GM21529 (cell line): ENCODE data around the gene BBS1.
A peak's percentile ranks its signal among the peaks of the same experiment; 100 is the strongest.

Source experiments
- ATAC-seq: cut with Tn5 transposase; IDR thresholded peaks from one replicate; pipeline ENCODE4 v1.9.1; 2021; ENCODE audit not compliant: unreplicated experiment

The BBS1 gene

DNA sequence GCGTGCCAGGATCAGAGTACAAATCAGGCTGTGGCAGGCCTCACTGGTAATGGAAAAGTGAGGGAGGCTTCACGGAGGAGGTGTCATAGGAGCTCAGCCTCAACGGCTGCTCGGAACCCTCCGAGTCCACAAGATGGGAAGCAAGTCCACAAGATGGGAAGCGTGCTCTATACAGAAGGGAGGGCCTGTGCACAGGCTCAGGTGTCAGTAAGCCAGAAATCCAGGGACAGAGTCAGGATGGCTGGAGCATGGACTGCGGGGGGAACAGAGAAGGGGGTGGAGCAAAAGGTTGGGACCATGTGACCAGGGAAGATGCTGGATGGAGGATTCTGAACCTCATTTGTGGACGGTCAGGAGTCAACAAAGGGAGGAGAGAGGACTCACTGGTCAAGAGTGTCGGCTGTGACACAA lies 33.6 kb upstream of the BBS1 start:
- ATAC-seq, result no peak

DNA sequence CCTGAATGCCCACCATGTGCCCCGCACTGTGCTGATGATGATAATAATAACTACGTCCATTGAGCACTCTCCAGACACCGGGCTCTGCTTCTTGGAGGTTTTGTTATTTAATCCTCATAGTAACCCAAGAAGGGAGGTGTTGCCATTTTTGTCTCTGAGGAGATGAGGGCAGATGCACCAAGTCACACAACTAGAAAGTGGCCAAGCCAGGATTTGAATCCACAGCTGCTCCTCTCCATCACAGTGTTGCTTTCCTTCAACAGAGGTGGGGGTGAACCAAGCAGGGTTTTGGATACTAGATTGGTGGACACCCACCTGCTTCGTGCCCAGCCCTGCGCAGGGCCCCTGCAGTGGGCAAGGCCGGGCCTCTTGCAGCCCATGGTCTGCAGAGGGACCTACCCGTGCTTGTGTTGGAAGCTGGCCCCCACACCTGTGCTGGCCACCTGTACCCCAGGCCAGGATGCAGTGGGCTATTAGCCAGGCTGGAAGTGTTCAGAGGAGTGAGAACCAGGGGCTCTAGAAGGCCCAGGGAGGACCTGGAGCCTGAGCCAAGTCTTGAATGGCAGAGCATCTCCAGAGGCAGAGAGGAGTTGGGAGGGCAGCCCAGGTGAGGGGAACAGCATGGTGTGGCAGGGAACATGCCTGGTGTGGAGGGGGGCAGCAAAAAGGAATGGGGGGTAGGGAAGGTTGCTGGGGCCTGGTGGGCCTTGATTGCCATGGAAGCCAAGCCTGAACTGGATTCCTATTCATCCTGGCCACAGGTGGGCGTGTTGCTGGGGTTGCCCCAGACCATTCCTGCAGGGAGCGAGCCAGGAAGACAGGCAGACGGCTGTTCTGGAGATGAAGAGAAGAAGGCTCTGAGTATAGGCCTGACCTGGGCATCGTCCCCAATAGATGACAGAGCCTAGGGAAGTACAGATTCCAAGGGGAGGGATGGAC lies 32.9 kb upstream of the BBS1 start:
- ATAC-seq, result no peak

DNA sequence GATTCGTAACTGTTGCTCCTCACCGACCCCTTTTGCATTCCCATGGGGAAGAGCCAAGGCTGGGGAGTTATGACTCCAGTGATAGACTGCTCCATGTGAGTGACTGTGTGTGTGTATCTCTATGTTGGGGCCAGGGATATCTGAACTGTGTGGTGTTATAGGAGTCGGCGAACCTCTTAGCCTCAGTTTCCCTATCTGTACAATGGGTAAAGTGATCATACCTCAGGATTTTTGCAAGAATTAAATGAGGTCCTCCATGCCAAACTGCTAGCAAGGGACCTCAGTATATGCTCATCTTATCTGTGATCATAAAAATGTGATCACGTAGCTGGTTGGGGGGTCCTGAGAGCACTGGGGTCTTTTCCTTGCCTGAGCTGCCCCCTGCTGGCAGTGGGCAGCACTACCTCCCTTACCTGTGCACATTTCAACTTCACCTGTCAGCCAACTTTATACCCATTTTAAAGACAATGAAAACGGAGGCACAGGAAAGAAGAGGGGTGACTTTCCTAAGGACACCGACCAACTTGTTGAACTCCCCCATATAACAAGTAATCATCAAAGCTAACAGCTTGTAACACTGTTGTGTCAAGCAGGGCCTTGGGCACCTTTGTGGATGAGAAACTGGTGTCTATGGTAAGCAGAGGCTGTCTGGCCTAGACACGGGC lies 31.6 kb upstream of the BBS1 start:
- ATAC-seq, result no peak

DNA sequence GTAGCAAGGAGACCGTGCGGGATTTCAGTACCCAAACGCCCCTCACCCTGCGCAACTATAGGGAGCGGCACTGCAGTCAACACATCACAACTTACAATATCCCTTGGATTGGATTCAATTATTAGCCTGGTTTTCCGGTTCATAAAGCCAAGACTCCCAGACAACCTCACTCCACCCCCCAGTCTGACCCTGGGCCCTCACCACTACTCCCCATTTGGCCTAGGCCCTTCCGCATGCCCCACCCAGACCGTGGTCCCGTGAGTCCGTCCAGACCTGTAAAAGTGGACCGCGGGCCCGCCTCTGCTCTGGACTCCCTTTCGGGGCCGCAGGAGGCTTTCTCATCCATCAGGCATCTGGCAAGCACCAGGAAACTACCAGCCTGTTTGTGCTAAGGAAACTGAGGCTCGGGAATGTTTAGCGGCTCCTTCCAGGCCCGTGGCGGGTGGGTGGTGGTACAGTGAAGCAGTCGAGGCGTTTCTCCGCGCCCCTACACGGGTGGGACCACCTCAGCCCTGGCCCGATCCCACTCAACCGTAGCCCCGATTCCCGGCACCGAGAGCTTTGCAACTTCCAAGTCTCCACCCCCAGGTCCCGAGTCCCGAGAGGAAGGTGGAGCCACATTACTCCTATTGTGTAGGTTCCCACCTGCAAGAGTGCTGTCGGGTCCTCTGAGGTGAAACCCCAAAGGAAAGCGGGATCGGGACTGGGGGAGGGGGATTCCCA lies 30.9 kb upstream of the BBS1 start:
- no peak for ATAC-seq

DNA sequence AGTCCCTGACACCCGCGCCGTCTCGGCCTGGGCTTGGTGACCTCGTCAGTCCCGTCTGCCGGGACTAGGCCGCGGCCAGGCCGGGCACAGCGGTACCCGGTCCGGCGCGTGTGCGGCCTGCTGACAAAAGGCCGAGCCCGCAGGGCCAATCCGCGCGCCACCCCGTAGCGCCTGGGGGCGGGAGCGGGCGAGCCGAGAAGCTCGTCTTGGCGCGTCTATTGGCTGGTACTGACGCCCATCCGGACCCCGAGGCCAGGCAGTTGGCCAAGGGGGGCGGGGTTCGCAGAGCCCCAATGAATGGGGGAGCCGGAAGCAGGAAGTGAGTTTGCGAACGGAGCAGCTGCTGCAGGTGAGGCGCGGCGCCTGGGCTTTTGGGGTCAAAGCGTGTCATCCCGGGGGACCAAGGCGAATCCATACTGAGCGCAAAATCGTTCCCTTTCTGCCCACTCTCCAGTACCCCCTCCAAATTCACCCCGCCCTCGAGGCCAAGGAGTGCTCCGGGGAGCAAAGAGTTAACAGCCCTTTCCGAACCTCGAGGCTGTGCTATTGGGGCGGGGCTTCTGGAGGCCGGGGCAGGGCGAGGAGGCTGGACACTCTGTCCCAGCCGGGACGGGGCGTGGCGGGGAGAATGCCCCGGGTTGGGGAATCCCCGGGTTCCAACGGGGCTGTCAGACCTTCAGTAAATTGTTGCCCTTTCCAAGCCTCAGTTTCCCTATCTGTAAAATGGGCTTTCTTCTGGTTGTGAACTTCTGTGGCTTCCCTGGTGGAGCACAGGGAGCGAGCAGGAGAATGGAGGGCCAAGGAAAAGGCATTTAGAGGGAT lies 30.1 kb upstream of the BBS1 start, which contains the start of gene DPP3:
Gene DPP3 (plus strand): TSS at position 318 of the 822 bp plus-strand sequence. CDS start 1,767 bp downstream, outside the sequence.
- peak; percentile 85 for ATAC-seq

DNA sequence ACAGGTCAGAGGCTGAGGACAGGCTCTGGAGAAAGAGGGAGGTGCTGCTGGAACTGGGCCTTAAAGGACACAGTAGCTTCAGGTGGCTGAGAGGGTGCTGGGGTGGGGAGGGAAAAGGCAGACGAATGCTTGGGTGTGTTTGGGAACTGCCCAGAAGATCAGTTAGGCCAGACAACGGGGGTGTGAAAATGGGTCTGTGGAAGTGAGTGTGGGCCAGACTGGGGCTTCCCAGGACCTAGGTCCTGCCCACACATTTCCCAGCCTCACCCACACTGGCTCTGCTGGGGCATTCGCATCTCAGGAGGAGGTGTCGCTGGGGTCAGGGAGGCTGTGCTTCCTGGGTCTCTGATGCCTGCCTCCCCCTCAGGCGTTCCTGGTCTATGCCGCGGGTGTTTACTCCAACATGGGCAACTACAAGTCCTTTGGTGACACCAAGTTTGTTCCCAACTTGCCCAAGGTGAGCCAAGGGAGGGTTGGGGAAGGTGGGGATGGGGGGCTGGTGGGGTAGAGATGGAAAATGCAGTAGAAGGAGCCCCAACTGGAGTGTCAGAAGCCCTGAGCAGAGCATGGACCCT lies 25.5 kb upstream of the BBS1 start:
- no peak for ATAC-seq

DNA sequence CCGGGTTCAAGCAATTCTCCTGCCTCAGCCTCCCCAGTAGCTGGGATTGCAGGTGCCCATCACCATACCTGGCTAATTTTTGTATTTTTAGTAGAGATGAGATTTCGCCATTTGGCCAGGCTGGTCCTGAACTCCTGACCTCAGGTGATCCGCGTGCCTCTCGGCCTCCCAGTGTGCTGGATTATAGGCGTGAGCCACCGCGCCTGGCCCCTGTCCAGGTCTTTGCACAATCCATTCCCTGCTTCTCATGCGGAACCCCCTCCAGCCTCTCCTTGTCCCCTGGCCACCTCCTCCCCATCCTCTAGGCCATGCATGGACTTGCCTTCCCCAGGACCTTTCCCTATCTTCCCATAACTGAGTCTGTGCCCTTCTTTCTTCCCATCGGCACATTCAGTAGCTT lies 21.5 kb upstream of the BBS1 start:
- no peak for ATAC-seq

DNA sequence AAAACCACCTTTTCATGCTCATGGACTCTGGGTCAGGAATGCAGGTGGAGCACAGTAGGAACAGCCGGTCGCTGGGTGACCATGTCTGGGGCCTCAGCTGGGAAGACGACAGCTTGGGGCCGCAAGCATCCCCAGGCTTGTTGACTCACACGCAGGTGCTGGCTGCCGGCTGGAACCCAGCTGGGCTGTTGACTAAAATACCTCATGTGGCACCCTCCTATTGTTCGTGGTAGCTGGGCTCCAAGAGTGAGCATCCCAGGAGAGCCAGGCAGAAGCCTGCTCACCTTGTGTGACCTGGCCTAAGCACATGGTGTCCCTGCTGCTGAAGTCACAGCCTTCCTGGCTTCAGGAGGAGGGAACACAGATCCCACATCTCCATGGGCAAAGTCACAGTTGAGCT lies 20.8 kb upstream of the BBS1 start:
- no peak for ATAC-seq

DNA sequence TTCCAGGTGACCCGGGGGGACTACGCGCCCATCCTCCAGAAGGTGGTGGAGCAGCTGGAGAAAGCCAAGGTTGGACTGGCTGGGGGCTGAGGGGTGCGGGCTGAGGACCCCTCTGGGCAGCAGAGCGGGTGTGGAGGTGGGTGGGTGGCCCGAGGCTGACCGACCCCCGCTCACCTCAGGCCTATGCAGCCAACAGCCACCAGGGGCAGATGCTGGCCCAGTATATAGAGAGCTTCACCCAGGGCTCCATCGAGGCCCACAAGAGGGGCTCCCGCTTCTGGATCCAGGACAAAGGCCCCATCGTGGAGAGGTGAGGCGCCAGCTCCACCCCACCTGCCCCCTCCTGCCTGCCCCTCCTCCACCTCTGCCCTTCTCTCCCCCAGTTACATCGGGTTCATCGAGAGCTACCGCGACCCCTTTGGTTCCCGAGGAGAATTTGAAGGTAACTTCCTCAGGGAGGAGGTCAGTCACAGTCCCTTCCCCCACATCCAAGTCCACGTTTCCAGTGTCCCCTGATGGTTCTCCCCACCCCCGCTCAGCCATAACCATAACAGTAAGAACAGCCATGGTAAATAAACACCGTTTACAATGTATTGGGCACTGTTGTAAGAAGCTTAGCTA lies 19.0 kb upstream of the BBS1 start:
- ATAC-seq, result no peak

DNA sequence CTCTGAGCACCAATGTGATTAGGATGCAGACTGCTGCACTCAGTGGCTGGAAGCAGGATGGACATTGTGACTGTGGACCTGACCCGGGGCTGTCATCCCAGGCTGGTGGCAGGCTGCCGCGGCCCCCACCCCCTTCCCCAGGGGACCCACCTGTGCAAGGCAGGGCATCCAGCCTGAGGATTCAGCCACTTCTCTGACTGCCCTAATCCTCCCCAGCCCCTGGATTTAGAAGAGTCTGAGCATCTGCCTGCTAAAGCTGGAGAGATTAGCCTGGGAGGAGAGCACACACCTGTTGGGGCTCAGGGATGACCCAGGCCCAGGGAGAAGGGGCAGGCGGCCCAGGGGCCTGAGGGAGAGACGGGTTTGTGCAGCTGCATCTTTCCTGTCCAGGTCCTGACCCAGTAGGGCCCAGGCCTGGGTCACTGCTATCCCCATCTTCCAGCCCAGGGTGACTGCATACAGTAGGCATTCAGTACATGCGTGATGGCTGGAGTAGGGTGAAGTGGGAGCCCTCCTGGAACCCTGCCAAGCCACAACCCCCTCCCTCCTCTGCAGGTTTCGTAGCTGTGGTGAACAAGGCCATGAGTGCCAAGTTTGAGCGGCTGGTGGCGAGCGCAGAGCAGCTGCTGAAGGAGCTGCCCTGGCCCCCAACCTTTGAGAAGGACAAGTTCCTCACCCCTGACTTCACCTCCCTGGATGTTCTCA lies 18.1 kb upstream of the BBS1 start:
- no peak for ATAC-seq

DNA sequence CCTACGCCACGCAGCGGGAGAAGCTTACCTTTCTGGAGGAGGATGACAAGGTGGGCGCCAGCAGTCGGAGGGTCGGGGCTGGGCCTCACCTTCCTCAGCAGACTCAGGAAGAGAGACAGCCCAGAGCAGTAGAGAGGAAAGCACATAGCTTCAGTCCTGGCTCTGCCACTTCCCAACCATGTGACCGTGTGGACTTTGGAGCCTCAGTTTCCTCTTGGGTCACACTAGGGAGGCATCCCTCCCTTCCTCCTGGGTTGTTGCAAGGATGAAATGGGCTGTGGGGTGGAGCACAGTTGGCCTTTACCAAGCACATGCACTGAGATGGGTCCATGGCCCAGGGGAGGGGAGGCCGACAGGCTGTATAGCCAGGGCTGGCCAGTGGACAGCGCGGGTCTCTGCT lies 17.3 kb upstream of the BBS1 start:
- no peak for ATAC-seq

DNA sequence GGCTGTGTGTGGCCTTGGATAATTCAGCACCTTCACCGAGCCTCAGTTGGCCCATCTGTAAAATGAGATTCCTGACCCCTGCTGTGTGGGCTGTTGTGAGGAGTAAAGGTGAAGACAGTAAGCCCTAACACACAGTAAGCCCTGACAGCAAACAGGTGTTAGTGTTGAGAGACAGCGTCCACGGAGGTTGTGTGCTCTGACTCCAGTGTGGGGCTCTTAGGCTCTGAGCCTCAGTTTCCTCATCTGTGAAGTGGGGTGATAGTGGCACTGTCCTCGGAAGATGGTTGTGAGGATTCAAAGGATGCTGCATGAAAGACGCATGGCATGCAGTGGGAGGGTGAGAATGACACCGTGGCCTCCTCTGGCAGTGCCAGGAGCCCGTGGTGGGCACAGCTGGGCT lies 16.0 kb upstream of the BBS1 start:
- no peak for ATAC-seq

DNA sequence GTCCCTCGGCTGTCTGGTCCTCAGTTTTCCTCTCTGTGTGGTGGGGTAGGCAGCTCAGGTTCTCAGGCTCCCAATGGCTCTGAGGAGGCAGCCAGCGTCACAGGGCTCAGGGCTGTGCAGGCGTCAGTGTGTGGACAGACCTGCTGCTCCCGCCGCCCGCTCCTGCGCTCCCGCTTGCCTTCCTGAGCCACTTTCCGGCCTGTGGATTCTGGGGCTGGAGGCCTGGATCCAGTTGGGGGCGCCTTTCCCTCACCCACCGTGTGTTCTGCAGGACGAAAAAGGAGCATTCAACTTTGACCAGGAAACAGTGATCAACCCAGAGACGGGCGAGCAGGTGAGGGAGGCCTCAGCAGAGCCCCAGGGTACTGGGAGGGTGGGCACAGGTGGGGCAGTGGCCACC lies 15.5 kb upstream of the BBS1 start:
- ATAC-seq, result no peak

DNA sequence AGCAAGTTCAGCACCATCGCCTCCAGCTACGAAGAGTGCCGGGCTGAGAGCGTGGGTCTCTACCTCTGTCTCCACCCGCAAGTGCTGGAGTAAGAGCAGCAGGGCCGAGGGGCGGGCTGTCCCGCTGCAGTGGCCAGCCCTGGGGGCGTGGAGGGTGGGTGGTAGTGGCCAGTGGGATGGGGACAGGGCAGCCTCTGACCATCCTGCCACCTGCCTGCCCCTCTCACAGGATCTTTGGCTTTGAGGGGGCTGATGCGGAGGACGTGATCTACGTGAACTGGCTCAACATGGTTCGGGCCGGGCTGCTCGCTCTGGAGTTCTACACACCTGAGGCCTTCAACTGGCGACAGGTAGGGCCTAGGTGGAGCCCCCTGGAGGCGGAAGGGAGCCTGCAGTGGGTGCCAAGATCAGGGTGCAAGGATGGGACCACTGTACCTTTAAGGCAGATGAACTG lies 15.0 kb upstream of the BBS1 start:
- no peak for ATAC-seq

DNA sequence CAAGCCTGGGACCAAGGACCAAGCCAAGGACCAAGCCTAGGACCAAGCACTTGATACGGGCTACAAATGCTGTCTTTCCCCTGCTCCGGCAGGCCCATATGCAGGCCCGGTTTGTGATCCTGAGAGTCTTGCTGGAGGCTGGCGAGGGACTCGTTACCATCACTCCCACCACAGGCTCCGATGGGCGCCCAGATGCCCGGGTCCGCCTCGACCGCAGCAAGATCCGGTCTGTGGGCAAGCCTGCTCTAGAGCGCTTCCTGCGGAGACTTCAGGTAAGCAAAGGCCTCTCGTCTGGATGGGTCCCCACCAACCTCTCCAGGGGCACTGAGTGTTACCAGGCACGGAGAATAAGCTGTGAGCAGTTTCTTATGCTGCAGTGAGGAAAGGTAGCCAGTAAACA lies 13.2 kb upstream of the BBS1 start:
- ATAC-seq, result no peak

DNA sequence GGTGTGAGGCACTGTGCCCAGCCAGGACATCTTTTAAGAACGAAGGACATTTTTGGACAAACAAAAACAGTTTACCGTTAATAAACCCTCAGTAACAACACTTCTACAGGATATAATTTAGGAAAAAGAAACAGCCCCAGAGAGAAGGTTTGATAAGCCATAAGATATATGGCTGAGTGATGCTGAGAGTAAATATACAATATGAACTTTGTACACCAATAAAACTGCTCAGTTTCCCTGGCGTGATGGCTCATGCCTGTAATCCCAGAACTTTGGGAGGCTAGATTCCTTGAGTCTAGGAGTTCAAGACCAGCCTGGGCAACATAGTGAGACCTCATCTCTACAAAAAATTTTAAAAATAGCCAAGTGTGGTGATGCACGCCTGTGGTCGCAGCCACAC lies 11.9 kb upstream of the BBS1 start:
- ATAC-seq, result no peak

DNA sequence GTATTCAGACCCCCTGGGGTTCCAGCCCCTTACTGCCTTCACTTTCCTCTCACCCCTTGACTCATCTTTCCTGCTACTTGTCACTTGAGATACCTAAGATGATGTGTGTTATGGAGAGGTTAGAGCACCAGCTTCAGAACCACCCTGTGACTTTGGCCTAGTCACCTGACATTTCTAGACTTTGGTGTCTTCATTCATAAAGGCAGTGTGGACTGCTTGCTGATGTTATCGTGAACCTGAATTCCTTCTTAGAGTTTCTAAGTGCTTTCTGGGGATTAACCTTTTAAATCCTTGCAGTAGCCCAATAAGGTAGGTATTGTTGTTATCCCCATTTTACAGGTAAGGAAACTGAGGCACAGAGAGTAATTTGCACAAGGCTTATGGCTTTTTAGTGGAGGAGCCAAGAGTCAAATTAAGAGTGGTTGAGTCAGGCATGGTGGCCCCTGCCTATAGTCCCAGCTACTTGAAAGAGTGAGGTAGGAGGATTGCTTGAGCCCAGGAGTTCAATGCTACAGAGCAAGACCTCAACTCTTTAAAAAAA lies 5.1 kb upstream of the BBS1 start:
- ATAC-seq, result no peak

DNA sequence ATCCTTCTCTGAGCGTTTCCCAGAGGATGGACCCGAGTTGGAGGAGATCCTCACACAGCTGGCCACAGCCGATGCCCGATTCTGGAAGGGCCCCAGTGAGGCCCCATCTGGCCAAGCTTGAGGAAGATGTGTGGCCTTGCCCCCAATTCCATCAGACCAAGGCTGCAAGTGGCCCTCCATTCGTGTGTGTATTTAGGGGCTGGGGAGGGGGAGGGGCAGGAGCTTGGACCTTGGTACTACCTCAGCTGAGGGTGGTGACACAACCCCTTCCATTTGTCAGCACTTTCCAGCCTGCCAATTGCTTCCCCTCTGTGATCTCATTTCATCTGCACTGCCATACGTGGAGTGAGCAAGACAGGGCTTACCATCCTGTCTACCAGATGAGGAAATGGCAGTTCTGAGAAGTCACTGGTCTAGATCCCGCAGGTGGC lies 1.3 kb upstream of the BBS1 start:
- no peak for ATAC-seq

DNA sequence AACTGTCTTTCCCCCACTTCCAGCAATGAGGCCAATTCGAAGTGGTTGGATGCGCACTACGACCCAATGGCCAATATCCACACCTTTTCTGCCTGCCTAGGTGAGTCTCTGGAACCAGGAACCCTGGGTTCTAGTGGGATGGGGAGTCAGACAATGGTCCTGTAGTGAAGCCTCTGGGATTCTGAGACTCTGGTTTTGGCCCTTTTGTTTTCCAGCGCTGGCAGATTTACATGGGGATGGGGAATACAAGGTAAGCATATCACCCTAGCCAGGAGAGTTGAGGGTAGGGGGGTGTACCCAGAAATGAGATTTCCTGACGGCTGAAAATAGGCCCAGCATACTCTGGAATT lies 530 bp downstream of the BBS1 start:
- ATAC-seq, result no peak
